Measurements from ENCODE around the gene MYH10. TPM values are rescaled to one million over a fixed set of nuclear protein-coding genes. Genes with fewer than 3 reads are reported as not detected.

The MYH10 gene
- total RNA-seq, 2 donors from 2014 or later: 48.6 to 56.6 TPM

GRCh38 chr17:8484465-8484864 lies 146.1 kb downstream of the MYH10 start:
- Histone ChIP-seq H3K27ac (no peak overlapping the region), H3K36me3 (peaks cover 4 to 5% of the 10 kb centered on the region in 2 donors), H3K27me3 (replicated peaks; ENCODE audit: insufficient read depth) (no peaks in the 10 kb centered on the region), H3K4me1 (replicated peaks) (no peaks in the 10 kb centered on the region), H3K9me3 (no peaks in the 10 kb centered on the region), H3K4me3 (no peak overlapping the region)
- WGBS: 97% methylated on average over 1 of the region's 1 CpG
- no peak for DNase-seq (ENCODE audit: low spot score)
- intact Hi-C loops (cut with DNase I): no loop called here
- TF ChIP-seq POLR2A (IDR thresholded peaks at IDR 0.05): no peak
- no peak for TF ChIP-seq POLR2AphosphoS5 (IDR thresholded peaks at IDR 0.05)
- no peak for TF ChIP-seq CTCF (IDR thresholded peaks at IDR 0.05)

GRCh38 chr17:8482546-8482945 lies 148.0 kb downstream of the MYH10 start:
- intact Hi-C loops (cut with DNase I): no loop called here
- Histone ChIP-seq H3K9me3 (no peaks in the 10 kb centered on the region), H3K4me3 (no peak overlapping the region), H3K27ac (no peak overlapping the region), H3K27me3 (replicated peaks; ENCODE audit: insufficient read depth) (no peaks in the 10 kb centered on the region), H3K36me3 (peaks cover 4 to 5% of the 10 kb centered on the region in 2 donors), H3K4me1 (replicated peaks) (no peaks in the 10 kb centered on the region)
- no peak for DNase-seq (ENCODE audit: low spot score)
- WGBS: 92% methylated on average over 5 of the region's 5 CpGs
- TF ChIP-seq POLR2AphosphoS5 (IDR thresholded peaks at IDR 0.05) (no peak), POLR2A (IDR thresholded peaks at IDR 0.05) (no peak), CTCF (IDR thresholded peaks at IDR 0.05) (no peak)

- intact Hi-C loops (cut with DNase I): no loop called here
- no peak for DNase-seq (ENCODE audit: low spot score)
- peaks cover 4 to 5% of the 10 kb centered on the region in 2 donors for H3K36me3 ChIP-seq
- WGBS: 77% methylated on average over 5 of the region's 5 CpGs
- no peak for TF ChIP-seq CTCF (IDR thresholded peaks at IDR 0.05)
- no peak for TF ChIP-seq POLR2AphosphoS5 (IDR thresholded peaks at IDR 0.05)
- TF ChIP-seq POLR2A (IDR thresholded peaks at IDR 0.05): no peak
- no peak overlapping the region for H3K27ac ChIP-seq
- no peaks in the 10 kb centered on the region for H3K4me1 ChIP-seq (replicated peaks)
- H3K4me3 ChIP-seq: no peak overlapping the region
- H3K27me3 ChIP-seq (replicated peaks; ENCODE audit: insufficient read depth): no peaks in the 10 kb centered on the region
- H3K9me3 ChIP-seq: no peaks in the 10 kb centered on the region
Measured at GRCh38 chr17:8481703-8482102, 148.8 kb downstream of the MYH10 start.

DNA sequence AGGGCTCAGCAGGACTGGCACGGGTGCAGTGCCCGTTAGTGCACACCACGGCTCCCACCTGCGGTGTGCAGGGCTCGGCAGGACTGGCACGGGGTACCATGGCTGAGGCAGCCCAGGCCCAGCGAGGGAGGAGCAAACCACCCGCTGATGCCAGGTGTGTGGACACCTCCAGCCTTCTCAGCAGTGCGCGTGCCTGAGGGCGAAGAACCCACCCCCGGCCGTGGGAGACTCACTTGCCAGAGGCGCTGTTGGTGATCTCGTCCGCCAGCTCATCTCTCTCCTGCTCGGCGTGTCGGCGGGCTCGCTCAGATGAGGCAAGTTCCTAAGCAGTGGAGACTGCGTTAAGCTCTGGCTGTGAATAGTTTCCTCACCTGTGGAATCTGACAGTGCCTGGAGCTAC lies 149.4 kb downstream of the MYH10 start:
- intact Hi-C loops (cut with DNase I): no loop called here
- Histone ChIP-seq H3K9me3 (no peaks in the 10 kb centered on the region), H3K27ac (no peak overlapping the region), H3K36me3 (peaks cover 4 to 5% of the 10 kb centered on the region in 2 donors), H3K4me3 (no peak overlapping the region), H3K4me1 (replicated peaks) (no peaks in the 10 kb centered on the region), H3K27me3 (replicated peaks; ENCODE audit: insufficient read depth) (no peaks in the 10 kb centered on the region)
- WGBS: 93% methylated on average over 18 of the region's 22 CpGs
- no peak for DNase-seq (ENCODE audit: low spot score)
- TF ChIP-seq POLR2AphosphoS5 (IDR thresholded peaks at IDR 0.05) (no peak), POLR2A (IDR thresholded peaks at IDR 0.05) (no peak), CTCF (IDR thresholded peaks at IDR 0.05) (no peak)
